ENCODE results near the gene ACTL6A.

Gene ACTL6A

GRCh38 chr3:179613807-179614206 is 51.1 kb downstream of the ACTL6A start:
- Histone ChIP-seq H3K36me3 (ENCODE audit: insufficient read depth, low read length) (peaks cover 54% of the 10 kb centered on the region), H3K4me1 (ENCODE audit: insufficient read depth, low read length, severe bottlenecking) (peaks cover 8% of the 10 kb centered on the region), H3F3A (ENCODE audit: insufficient read depth, low read length) (no peaks in the 10 kb centered on the region), H3K27ac (ENCODE audit: low read depth, low read length, poor library complexity, severe bottlenecking) (no peak overlapping the region), H3K4me3 (ENCODE audit: low read depth, low read length, poor library complexity, severe bottlenecking) (no peak overlapping the region), H2AFZ (ENCODE audit: low read length) (no peak overlapping the region), H3K4me2 (ENCODE audit: low read length) (no peak overlapping the region), H3K9ac (ENCODE audit: low read length) (no peak overlapping the region), H3K79me2 (ENCODE audit: insufficient read depth, low read length) (peaks cover 16% of the 10 kb centered on the region), H4K20me1 (ENCODE audit: insufficient read depth, low read length) (no peaks in the 10 kb centered on the region), H3K9me2 (ENCODE audit: low read depth, low read length) (no peaks in the 10 kb centered on the region), H3K27me3 (ENCODE audit: insufficient read depth, low read length) (no peaks in the 10 kb centered on the region), H3K9me3 (ENCODE audit: low read length) (no peaks in the 10 kb centered on the region)
- TF ChIP-seq EZH2 (IDR thresholded peaks at IDR 0.05; ENCODE audit: borderline replicate concordance, low read length), result no peak
- TF ChIP-seq, protein P1, sequence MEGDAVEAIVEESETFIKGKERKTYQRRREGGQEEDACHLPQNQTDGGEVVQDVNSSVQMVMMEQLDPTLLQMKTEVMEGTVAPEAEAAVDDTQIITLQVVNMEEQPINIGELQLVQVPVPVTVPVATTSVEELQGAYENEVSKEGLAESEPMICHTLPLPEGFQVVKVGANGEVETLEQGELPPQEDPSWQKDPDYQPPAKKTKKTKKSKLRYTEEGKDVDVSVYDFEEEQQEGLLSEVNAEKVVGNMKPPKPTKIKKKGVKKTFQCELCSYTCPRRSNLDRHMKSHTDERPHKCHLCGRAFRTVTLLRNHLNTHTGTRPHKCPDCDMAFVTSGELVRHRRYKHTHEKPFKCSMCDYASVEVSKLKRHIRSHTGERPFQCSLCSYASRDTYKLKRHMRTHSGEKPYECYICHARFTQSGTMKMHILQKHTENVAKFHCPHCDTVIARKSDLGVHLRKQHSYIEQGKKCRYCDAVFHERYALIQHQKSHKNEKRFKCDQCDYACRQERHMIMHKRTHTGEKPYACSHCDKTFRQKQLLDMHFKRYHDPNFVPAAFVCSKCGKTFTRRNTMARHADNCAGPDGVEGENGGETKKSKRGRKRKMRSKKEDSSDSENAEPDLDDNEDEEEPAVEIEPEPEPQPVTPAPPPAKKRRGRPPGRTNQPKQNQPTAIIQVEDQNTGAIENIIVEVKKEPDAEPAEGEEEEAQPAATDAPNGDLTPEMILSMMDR (IDR thresholded peaks at IDR 0.05; ENCODE audit: low read length), result no peak

- Histone ChIP-seq H3K27ac (ENCODE audit: low read depth, low read length, poor library complexity, severe bottlenecking) (no peak overlapping the region), H3K36me3 (ENCODE audit: insufficient read depth, low read length) (peaks cover 55% of the 10 kb centered on the region), H3K9me2 (ENCODE audit: low read depth, low read length) (no peaks in the 10 kb centered on the region), H3K27me3 (ENCODE audit: insufficient read depth, low read length) (no peaks in the 10 kb centered on the region), H3K9me3 (ENCODE audit: low read length) (0 out of 2 replicates have a peak, but pooled peaks cover 2% of the 10 kb centered on the region), H2AFZ (ENCODE audit: low read length) (no peak overlapping the region), H3F3A (ENCODE audit: insufficient read depth, low read length) (no peaks in the 10 kb centered on the region), H3K79me2 (ENCODE audit: insufficient read depth, low read length) (peaks cover 6% of the 10 kb centered on the region), H4K20me1 (ENCODE audit: insufficient read depth, low read length) (no peaks in the 10 kb centered on the region), H3K4me2 (ENCODE audit: low read length) (no peak overlapping the region), H3K4me1 (ENCODE audit: insufficient read depth, low read length, severe bottlenecking) (no peaks in the 10 kb centered on the region), H3K9ac (ENCODE audit: low read length) (no peak overlapping the region), H3K4me3 (ENCODE audit: low read depth, low read length, poor library complexity, severe bottlenecking) (no peak overlapping the region)
- no peak for TF ChIP-seq EZH2 (IDR thresholded peaks at IDR 0.05; ENCODE audit: borderline replicate concordance, low read length)
- TF ChIP-seq, protein P1 (IDR thresholded peaks at IDR 0.05; ENCODE audit: low read length), result no peak
These were observed 52.9 kb downstream of the ACTL6A start for GRCh38 chr3:179615458-179616173.

DNA sequence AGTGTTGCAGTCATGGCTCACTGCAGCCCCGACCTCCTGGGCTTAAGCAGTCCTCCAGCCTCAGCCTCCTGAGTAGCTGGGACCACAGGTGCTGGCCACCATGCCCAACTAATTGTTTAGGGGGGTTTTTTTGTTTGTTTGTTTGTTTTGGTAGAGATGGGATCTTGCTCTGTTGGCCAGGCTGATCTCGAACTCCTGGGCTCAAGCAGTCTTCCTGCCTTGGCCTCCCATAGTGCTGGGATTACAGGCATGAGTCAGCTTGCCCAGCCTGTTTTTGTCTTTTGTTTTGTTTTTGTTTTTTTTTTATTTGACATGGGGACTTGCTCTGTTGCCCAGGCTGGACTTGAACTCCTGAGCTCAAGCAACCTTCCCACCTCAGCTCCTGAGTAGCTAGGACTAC is 59.3 kb downstream of the ACTL6A start:
- TF ChIP-seq EZH2 (IDR thresholded peaks at IDR 0.05; ENCODE audit: borderline replicate concordance, low read length), result no peak
- TF ChIP-seq, protein P1 (IDR thresholded peaks at IDR 0.05; ENCODE audit: low read length), result no peak

More for the DNA sequence above, 59.3 kb downstream of the ACTL6A start:
- Histone ChIP-seq H2AFZ (ENCODE audit: low read length) (no peak overlapping the region), H3K9ac (ENCODE audit: low read length) (no peak overlapping the region), H3K4me2 (ENCODE audit: low read length) (no peak overlapping the region), H3K27me3 (ENCODE audit: insufficient read depth, low read length) (no peaks in the 10 kb centered on the region), H3K9me2 (ENCODE audit: low read depth, low read length) (no peaks in the 10 kb centered on the region), H4K20me1 (ENCODE audit: insufficient read depth, low read length) (no peaks in the 10 kb centered on the region), H3K9me3 (ENCODE audit: low read length) (0 out of 2 replicates have a peak, but pooled peaks cover 3% of the 10 kb centered on the region), H3K4me3 (ENCODE audit: low read depth, low read length, poor library complexity, severe bottlenecking) (no peak overlapping the region), H3K79me2 (ENCODE audit: insufficient read depth, low read length) (peaks cover 3% of the 10 kb centered on the region; the same call in 1 of the 2 replicates), H3F3A (ENCODE audit: insufficient read depth, low read length) (no peaks in the 10 kb centered on the region), H3K27ac (ENCODE audit: low read depth, low read length, poor library complexity, severe bottlenecking) (no peak overlapping the region), H3K36me3 (ENCODE audit: insufficient read depth, low read length) (peaks cover 78% of the 10 kb centered on the region), H3K4me1 (ENCODE audit: insufficient read depth, low read length, severe bottlenecking) (no peaks in the 10 kb centered on the region)

All from OCI-LY1 (cell line).